ENCODE results near the gene FOXA2. TPM values are rescaled to one million over a fixed set of nuclear protein-coding genes. Genes with fewer than 3 reads are reported as not detected.

The FOXA2 gene
- total RNA-seq = not detected in 2 replicates

- Histone ChIP-seq H3K4me2 (ENCODE audit: insufficient read depth, low read length) (no peak within 1 kb of the TSS), H3K4me1 (ENCODE audit: insufficient read depth, low read length) (no peaks in the 10 kb centered on the region), H3K79me2 (ENCODE audit: insufficient read depth, low read length) (no peaks in the 10 kb centered on the region), H3K36me3 (ENCODE audit: insufficient read depth, low read length) (no peaks in the 10 kb centered on the region), H2AFZ (ENCODE audit: low read length) (no peak within 1 kb of the TSS), H3K4me3 (ENCODE audit: insufficient read depth, low read length) (no peak within 1 kb of the TSS), H3K27me3 (ENCODE audit: insufficient read depth, low read length) (peaks cover 21% of the 10 kb centered on the region), H3K9me3 (ENCODE audit: low read depth, low read length) (no peaks in the 10 kb centered on the region), H4K20me1 (ENCODE audit: insufficient read depth, low read length) (no peaks in the 10 kb centered on the region), H3K27ac (ENCODE audit: low read depth, low read length) (no peak within 1 kb of the TSS)
- no peak for TF ChIP-seq CTCF (IDR thresholded peaks at IDR 0.05; ENCODE audit: extremely low read depth, low read depth, low read length)
- DNase-seq (ENCODE audit: insufficient read length, low spot score, missing footprints) = no peak
Observed at GRCh38 chr20:22584522-22584921, at the start of gene FOXA2. Gene FOXA2 (minus strand): TSS chr20:22584572. CDS start chr20:22584278, 294 bp downstream.

GRCh38 chr20:22630701-22631100 is 46.3 kb upstream of the FOXA2 start:
- no peaks in the 10 kb centered on the region for H3K79me2 ChIP-seq (ENCODE audit: insufficient read depth, low read length)
- H4K20me1 ChIP-seq (ENCODE audit: insufficient read depth, low read length) = no peaks in the 10 kb centered on the region
- TF ChIP-seq CTCF (IDR thresholded peaks at IDR 0.05; ENCODE audit: extremely low read depth, low read depth, low read length) = no peak
- no peaks in the 10 kb centered on the region for H3K36me3 ChIP-seq (ENCODE audit: insufficient read depth, low read length)
- no peak overlapping the region for H3K4me2 ChIP-seq (ENCODE audit: insufficient read depth, low read length)
- H3K9me3 ChIP-seq (ENCODE audit: low read depth, low read length) = no peaks in the 10 kb centered on the region
- H3K4me3 ChIP-seq (ENCODE audit: insufficient read depth, low read length) = no peak overlapping the region
- H3K27ac ChIP-seq (ENCODE audit: low read depth, low read length) = no peak overlapping the region
- no peak for DNase-seq (ENCODE audit: insufficient read length, low spot score, missing footprints)
- H3K4me1 ChIP-seq (ENCODE audit: insufficient read depth, low read length) = no peaks in the 10 kb centered on the region
- H3K27me3 ChIP-seq (ENCODE audit: insufficient read depth, low read length) = no peaks in the 10 kb centered on the region
- H2AFZ ChIP-seq (ENCODE audit: low read length) = no peak overlapping the region

GRCh38 chr20:22629927-22630326 is 45.6 kb upstream of the FOXA2 start:
- Histone ChIP-seq H2AFZ (ENCODE audit: low read length) (no peak overlapping the region), H3K9me3 (ENCODE audit: low read depth, low read length) (no peaks in the 10 kb centered on the region), H3K79me2 (ENCODE audit: insufficient read depth, low read length) (no peaks in the 10 kb centered on the region), H3K4me3 (ENCODE audit: insufficient read depth, low read length) (no peak overlapping the region), H3K27me3 (ENCODE audit: insufficient read depth, low read length) (no peaks in the 10 kb centered on the region), H3K36me3 (ENCODE audit: insufficient read depth, low read length) (no peaks in the 10 kb centered on the region), H3K27ac (ENCODE audit: low read depth, low read length) (no peak overlapping the region), H3K4me2 (ENCODE audit: insufficient read depth, low read length) (no peak overlapping the region), H3K4me1 (ENCODE audit: insufficient read depth, low read length) (no peaks in the 10 kb centered on the region), H4K20me1 (ENCODE audit: insufficient read depth, low read length) (no peaks in the 10 kb centered on the region)
- no peak for DNase-seq (ENCODE audit: insufficient read length, low spot score, missing footprints)
- no peak for TF ChIP-seq CTCF (IDR thresholded peaks at IDR 0.05; ENCODE audit: extremely low read depth, low read depth, low read length)

GRCh38 chr20:22629447-22629846 is 45.1 kb upstream of the FOXA2 start:
- Histone ChIP-seq H3K9me3 (ENCODE audit: low read depth, low read length) (no peaks in the 10 kb centered on the region), H3K27me3 (ENCODE audit: insufficient read depth, low read length) (no peaks in the 10 kb centered on the region), H3K27ac (ENCODE audit: low read depth, low read length) (no peak overlapping the region), H3K79me2 (ENCODE audit: insufficient read depth, low read length) (no peaks in the 10 kb centered on the region), H3K4me1 (ENCODE audit: insufficient read depth, low read length) (no peaks in the 10 kb centered on the region), H4K20me1 (ENCODE audit: insufficient read depth, low read length) (no peaks in the 10 kb centered on the region), H3K4me3 (ENCODE audit: insufficient read depth, low read length) (no peak overlapping the region), H3K36me3 (ENCODE audit: insufficient read depth, low read length) (no peaks in the 10 kb centered on the region), H3K4me2 (ENCODE audit: insufficient read depth, low read length) (no peak overlapping the region), H2AFZ (ENCODE audit: low read length) (no peak overlapping the region)
- no peak for DNase-seq (ENCODE audit: insufficient read length, low spot score, missing footprints)
- TF ChIP-seq CTCF (IDR thresholded peaks at IDR 0.05; ENCODE audit: extremely low read depth, low read depth, low read length) = no peak

Data from osteoblast (primary cell).